Psoas muscle (tissue), 8 donors: ENCODE measurements around the gene PHOSPHO1. TPM values are rescaled to one million over a fixed set of nuclear protein-coding genes. Genes with fewer than 3 reads are reported as not detected.

Experiments used
- ATAC-seq, 4 donors: fragments of 200-7000 bp; cut with Tn5 transposase; one replicate each; pipeline ENCODE4 v1.9.1; 2020; ENCODE audit warnings: moderate library complexity in 3 of 4, mild to moderate bottlenecking in 2 of 4
- DNase-seq, 2 donors: peaks; one replicate each; pipeline ENCODE4 v3.0.0-alpha.2; 2020
- H3K27ac ChIP-seq: fragments of 200-600 bp; one replicate; pipeline ENCODE4 v1.8.0; 2022
- H3K27me3 ChIP-seq, 3 donors: fragments of 200-600 bp in 1 of 3; one replicate each; pipeline versions ENCODE4 v1.6.1 to v1.8.0; 2013 to 2022; ENCODE audit warnings: low read length in 2 of 3, mild to moderate bottlenecking in 2 of 3, moderate library complexity in 1 of 3; ENCODE audit not compliant: insufficient read depth in 3 of 3
- H3K36me3 ChIP-seq, 2 donors: fragments of 200-600 bp in 1 of 2; one replicate each; pipeline versions ENCODE4 v1.6.1 to v1.8.0; 2013 to 2022; ENCODE audit warnings: low read depth in 1 of 2, mild to moderate bottlenecking in 1 of 2, moderate library complexity in 1 of 2; ENCODE audit not compliant: insufficient read depth in 1 of 2
- H3K4me1 ChIP-seq: fragments of 200-600 bp; one replicate; pipeline ENCODE4 v1.8.0; 2022
- H3K4me3 ChIP-seq: fragments of 200-600 bp; one replicate; pipeline ENCODE4 v1.8.0; 2022; ENCODE audit warnings: mild to moderate bottlenecking
- H3K9me3 ChIP-seq: fragments of 200-600 bp; one replicate; pipeline ENCODE4 v1.8.0; 2022
- CTCF ChIP-seq: fragments of 200-600 bp; IDR thresholded peaks from one replicate; pipeline ENCODE4 v1.8.0; 2022; ENCODE audit warnings: antibody characterized with exemption
- WGBS, 3 donors: extraction: QIAGEN DNeasy Blood & Tissue Kit; methylation state at CpG; one replicate each; pipeline versions ENCODE4 v1.1.6 to v1.1.7; 2013; 5-methylcytosine and 5-hydroxymethylcytosine counted together
- intact Hi-C, 2 donors: fragments of 100-400 bp; cut with DNase I; formaldehyde crosslinking; loops; one replicate each; pipeline versions ENCODE4 v1.11.0 to v1.14.2; 2022
- polyA plus RNA-seq, 3 donors: library from polyadenylated mRNA; stranded (reverse); fragments of 200-250 nt; gene quantifications; one replicate each; pipeline ENCODE4 v1.2.3, GENCODE V29; 2013
- total RNA-seq, 4 donors: library from RNA; stranded (reverse); fragmentation: NEBNext Ultra II Directional in 2 of 4; extraction: Animal tissue kit (Norgen Biotek cat#: 25700) in 2 of 4; gene quantifications; one replicate each; pipeline versions ENCODE4 v1.2.1 to v1.2.4, GENCODE V29; 2021 to 2023
- donor health status: healthy with polysubstance abuse.
- donor health status: DM: no; HTN: no; CAD: no; lungs with moderate emphysema.
- donor health status: Bipolar disorder and iron deficiency.
- donor health status: healthy.
- donor health status: DM: yes; HTN: yes; CAD: no.
- donor health status: DM: no; HTN: no; CAD: no.
- donor health status: DM: no; HTN: no; CAD: no.
- donor health status: DM: yes; HTN: yes; CAD: no.

PHOSPHO1 gene
- total and polyA plus RNA-seq, 7 donors: 0.30 to 4.2 (median 0.70) TPM

GRCh38 chr17:49204516-49204915, 26.1 kb downstream of the PHOSPHO1 start:
- no peaks in the 10 kb centered on the region for H3K4me1 ChIP-seq
- no peaks in the 10 kb centered on the region for H3K9me3 ChIP-seq
- DNase-seq (no peak), ATAC-seq (no peak)
- intact Hi-C loops: no loop called here
- H3K36me3 ChIP-seq: no peaks in the 10 kb centered on the region
- no peak for TF ChIP-seq CTCF
- 93 to 99% (median 97%) methylated on average over 2 of the region's 2 CpGs for WGBS, 3 donors
- H3K27me3 ChIP-seq: peaks cover 0 to 10% (median 8%) of the 10 kb centered on the region in 3 donors
- H3K4me3 ChIP-seq: no peak overlapping the region
- H3K27ac ChIP-seq: no peak overlapping the region

- H3K27ac ChIP-seq: no peak overlapping the region
- TF ChIP-seq CTCF: no peak
- no peak for ATAC-seq
- no peak overlapping the region for H3K4me3 ChIP-seq
- H3K4me1 ChIP-seq: no peaks in the 10 kb centered on the region
- H3K9me3 ChIP-seq: no peaks in the 10 kb centered on the region
- H3K36me3 ChIP-seq: no peaks in the 10 kb centered on the region
- H3K27me3 ChIP-seq: peaks cover 0 to 3% (median 3%) of the 10 kb centered on the region in 3 donors
- intact Hi-C loops: no loop called here
- DNase-seq: no peak
- 65 to 68% (median 68%) methylated on average over 2 of the region's 2 CpGs for WGBS, 3 donors
These were observed 26.8 kb downstream of the PHOSPHO1 start for GRCh38 chr17:49203796-49204195.

GRCh38 chr17:49201481-49201927, 29.1 kb downstream of the PHOSPHO1 start:
- no peak for ATAC-seq
- H3K36me3 ChIP-seq: no peaks in the 10 kb centered on the region
- peaks cover 0 to 1% (median 0%) of the 10 kb centered on the region in 3 donors for H3K27me3 ChIP-seq
- no peaks in the 10 kb centered on the region for H3K9me3 ChIP-seq
- no peaks in the 10 kb centered on the region for H3K4me1 ChIP-seq
- no peak overlapping the region for H3K27ac ChIP-seq
- no peak overlapping the region for H3K4me3 ChIP-seq
- no peak for DNase-seq
- 70 to 76% (median 76%) methylated on average over 8 of the region's 8 CpGs for WGBS, 3 donors
- intact Hi-C loops: no loop called here
- TF ChIP-seq CTCF: no peak

GRCh38 chr17:49200423-49201083, 30.0 kb downstream of the PHOSPHO1 start:
- Histone ChIP-seq H3K9me3 (no peaks in the 10 kb centered on the region), H3K4me1 (no peaks in the 10 kb centered on the region), H3K27me3 (no peaks in the 10 kb centered on the region), H3K4me3 (no peak overlapping the region), H3K27ac (no peak overlapping the region), H3K36me3 (no peaks in the 10 kb centered on the region)
- ATAC-seq: no peak
- DNase-seq: no peak
- intact Hi-C loops: no loop called here
- TF ChIP-seq CTCF: no peak
- 86 to 91% (median 87%) methylated on average over 13 of the region's 13 CpGs for WGBS, 3 donors

GRCh38 chr17:49198211-49198610, 32.4 kb downstream of the PHOSPHO1 start:
- Histone ChIP-seq H3K4me3 (no peak overlapping the region), H3K9me3 (no peaks in the 10 kb centered on the region), H3K27ac (no peak overlapping the region), H3K4me1 (no peaks in the 10 kb centered on the region), H3K36me3 (no peaks in the 10 kb centered on the region), H3K27me3 (no peaks in the 10 kb centered on the region)
- intact Hi-C loops: no loop called here
- TF ChIP-seq CTCF: no peak
- DNase-seq: no peak
- no peak for ATAC-seq
- WGBS, 3 donors: 65 to 72% (median 69%) methylated on average over 2 of the region's 2 CpGs
